HG02981 (cell line): ENCODE results near the gene HTR6.

Experiments used
- ATAC-seq: cut with Tn5 transposase; IDR thresholded peaks from one replicate; pipeline ENCODE4 v1.9.1; 2021; ENCODE audit warnings: mild to moderate bottlenecking, moderate library complexity; ENCODE audit not compliant: unreplicated experiment

HTR6 gene

DNA sequence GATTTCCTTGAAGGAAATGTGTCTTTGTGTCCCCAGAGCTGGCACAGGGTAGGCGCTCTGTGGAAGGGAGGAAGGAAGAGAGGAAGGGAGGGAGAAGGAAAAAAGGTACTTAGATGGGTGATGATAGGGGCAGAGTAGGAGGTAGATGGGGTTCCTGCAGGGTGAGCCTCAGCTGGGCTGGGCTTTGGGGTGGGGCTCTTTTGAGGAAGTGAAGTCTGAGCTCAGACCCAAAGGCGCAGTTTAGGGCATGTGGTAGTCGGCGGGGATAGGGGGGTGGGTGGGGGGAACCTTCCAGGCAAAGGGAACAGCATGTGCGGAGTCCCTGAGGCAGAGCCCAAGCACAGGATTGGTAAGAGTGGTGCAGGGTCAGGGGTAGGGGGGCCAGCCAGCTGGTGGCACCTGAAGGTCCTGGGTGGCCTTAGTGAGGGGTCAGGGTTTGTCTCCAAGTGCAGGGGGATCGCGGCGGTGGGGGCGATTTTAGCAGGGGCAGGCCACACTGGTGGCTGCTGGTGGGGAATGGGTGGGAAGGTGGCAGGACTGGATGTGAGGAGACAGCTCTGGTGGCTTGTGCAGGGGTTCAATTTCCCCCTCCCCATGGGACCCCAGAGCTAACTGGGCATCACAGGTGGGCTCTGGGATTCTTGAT, 8.4 kb upstream of the HTR6 start:
- no peak for ATAC-seq

DNA sequence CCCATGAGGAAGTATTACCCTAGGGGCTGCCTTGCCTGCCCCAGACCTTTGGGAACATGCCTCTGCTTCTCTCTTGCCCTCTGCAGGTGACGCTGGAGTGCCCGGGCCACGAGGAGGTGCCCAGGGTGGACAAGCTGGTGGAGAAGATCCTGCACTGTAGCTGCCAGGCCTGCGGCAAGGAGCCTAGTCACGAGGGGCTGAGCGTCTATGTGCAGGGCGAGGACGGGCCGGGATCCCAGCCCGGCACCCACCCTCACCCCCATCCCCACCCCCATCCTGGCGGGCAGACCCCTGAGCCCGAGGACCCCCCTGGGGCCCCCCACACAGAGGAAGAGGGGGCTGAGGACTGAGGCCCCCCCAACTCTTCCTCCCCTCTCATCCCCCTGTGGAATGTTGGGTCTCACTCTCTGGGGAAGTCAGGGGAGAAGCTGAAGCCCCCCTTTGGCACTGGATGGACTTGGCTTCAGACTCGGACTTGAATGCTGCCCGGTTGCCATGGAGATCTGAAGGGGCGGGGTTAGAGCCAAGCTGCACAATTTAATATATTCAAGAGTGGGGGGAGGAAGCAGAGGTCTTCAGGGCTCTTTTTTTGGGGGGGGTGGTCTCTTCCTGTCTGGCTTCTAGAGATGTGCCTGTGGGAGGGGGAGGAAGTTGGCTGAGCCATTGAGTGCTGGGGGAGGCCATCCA, 7.8 kb upstream of the HTR6 start:
- no peak for ATAC-seq

DNA sequence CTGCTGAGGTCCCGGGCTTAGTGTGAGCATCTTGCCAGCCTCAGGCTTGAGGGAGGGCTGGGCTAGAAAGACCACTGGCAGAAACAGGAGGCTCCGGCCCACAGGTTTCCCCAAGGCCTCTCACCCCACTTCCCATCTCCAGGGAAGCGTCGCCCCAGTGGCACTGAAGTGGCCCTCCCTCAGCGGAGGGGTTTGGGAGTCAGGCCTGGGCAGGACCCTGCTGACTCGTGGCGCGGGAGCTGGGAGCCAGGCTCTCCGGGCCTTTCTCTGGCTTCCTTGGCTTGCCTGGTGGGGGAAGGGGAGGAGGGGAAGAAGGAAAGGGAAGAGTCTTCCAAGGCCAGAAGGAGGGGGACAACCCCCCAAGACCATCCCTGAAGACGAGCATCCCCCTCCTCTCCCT, 7.2 kb upstream of the HTR6 start:
- no peak for ATAC-seq

DNA sequence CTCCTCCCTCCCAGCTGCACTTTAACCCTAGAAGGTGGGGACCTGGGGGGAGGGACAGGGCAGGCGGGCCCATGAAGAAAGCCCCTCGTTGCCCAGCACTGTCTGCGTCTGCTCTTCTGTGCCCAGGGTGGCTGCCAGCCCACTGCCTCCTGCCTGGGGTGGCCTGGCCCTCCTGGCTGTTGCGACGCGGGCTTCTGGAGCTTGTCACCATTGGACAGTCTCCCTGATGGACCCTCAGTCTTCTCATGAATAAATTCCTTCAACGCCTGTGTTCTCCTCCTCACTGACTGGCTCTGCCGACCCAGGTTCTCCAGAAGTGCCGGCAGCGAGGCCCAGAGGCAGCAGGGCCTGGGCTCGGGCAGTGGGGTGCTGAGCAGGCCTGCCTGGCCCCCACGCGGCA, 6.5 kb upstream of the HTR6 start:
- ATAC-seq, result no peak

DNA sequence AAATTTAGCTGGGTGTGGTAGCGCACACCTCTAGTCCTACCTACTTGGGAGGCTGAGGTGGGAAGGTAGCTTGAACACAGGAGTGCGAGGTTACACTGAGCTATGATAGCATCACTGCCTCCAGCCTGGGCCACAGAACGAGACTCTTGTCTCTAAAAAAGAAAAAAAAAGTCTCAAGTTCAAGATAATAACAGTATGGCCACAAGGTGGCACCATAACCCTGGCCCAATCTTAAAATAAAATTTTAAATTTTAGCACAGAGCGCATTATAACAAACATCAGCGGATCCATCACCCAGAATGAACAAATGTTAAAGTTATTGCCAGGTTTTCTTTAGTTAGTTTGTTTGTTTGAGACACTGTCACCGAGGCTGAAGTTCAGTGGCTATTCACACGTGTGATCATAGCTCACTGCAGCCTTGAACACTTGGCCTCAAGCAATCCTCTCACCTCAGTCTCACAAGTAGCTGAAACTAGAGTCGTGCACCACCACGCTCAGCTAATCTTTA, 2.9 kb upstream of the HTR6 start:
- ATAC-seq, result no peak

DNA sequence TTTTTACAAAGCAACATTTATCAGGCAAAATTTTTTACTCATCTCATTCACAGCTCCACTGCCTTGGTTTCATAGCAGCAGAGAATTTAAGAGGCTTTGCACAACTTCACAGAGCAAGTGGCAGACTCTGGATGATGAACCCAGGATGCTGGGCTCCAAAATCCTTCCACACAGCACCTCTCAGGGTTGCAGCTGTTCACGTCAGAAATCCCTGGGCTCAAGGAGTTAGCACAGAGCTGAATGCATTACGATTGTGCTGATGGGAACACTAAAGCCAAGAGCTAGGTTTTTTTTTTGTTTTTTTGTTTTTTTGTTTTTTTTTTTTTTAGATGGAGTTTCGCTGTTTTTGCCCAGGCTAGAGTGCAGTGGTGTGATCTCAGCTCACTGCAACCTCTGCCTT, 2.4 kb upstream of the HTR6 start:
- no peak for ATAC-seq

DNA sequence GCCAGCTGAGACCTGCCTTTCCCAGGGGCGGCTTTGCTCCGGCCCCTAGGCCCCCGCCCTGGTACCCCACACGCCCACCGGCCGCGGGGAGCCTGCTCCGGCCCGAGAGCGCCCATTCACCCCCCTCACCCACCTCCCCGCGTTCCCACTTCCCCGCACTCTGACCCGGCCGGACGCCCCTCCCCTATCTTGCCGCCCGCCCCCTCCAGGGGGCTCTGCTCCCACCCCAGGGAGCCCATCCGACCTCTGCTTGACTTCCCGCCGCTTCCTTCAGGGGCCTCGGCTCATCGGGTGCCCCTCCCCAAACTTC, 466 bp downstream of the HTR6 start:
- no peak for ATAC-seq

DNA sequence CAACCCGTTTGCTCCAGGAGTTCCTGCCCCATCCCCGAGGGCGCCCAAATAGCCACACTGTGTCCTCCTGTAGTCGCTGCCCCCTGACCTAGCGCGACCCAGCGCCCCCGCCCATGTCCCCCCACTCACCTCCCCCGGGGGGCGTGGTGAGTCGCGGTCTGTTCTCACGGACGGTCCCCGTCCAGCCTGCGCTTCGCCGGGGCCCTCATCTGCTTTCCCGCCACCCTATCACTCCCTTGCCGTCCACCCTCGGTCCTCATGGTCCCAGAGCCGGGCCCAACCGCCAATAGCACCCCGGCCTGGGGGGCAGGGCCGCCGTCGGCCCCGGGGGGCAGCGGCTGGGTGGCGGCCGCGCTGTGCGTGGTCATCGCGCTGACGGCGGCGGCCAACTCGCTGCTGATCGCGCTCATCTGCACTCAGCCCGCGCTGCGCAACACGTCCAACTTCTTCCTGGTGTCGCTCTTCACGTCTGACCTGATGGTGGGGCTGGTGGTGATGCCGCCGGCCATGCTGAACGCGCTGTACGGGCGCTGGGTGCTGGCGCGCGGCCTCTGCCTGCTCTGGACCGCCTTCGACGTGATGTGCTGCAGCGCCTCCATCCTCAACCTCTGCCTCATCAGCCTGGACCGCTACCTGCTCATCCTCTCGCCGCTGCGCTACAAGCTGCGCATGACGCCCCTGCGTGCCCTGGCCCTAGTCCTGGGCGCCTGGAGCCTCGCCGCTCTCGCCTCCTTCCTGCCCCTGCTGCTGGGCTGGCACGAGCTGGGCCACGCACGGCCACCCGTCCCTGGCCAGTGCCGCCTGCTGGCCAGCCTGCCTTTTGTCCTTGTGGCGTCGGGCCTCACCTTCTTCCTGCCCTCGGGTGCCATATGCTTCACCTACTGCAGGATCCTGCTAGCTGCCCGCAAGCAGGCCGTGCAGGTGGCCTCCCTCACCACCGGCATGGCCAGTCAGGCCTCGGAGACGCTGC, 1.1 kb downstream of the HTR6 start:
- ATAC-seq, result no peak

DNA sequence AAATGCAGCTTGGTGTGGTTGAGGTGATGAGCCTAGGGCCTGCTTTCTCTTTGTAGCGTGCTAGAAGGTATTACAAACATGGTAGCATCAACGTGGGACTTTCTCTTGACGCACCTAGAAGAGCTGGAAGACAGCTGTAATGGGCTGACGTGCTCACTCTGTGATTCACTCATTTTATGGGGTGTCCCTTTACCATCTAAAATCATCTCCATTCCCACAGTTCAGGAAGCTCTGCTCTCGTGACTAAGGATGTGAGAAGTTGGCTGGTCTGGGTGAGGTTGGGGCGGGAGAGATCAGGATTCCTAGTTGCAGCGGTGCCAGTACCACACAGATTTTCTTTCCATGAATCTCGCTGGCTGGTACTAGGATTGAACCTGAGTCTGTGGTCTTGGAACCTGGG, 4.2 kb downstream of the HTR6 start:
- no peak for ATAC-seq

DNA sequence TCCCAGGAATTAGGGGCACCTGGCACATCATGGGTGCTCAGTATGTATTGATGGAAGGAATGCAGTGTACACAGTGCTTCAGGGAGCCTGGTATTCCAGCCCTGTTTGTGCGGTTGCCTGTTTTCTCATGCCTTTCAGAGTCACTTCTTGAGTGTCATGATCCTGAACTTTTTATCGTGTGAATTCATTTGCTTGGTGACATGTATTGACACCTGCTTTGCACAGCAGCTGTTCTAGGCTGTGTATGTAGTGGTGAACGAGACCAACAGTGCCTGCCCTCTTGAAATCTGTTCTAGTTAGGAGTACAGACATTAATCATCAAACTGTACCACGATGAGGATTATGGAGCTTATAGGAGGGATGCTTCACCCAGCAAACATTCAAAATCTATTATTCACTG, 6.1 kb downstream of the HTR6 start:
- ATAC-seq, result no peak

DNA sequence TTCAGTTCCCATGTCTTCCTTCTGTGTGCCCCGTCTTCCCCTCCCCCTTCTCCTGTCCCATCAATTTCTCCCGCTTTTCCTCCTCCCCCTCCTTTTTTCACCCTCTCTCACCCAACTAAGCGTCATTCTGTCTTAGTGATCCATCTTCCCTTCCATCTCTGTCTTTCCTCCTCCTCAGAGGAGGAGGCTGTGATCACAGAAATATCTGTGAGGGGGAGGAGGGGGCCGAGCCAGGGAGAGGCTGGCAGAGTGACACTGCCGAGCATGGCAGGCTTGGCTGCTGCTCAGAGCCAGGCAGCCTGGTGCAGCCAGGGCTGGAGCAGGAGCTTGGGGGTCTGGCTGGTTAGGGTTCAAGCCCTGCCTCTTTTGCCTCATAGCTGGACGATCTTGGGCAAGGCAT, 7.6 kb downstream of the HTR6 start:
- ATAC-seq, result no peak

DNA sequence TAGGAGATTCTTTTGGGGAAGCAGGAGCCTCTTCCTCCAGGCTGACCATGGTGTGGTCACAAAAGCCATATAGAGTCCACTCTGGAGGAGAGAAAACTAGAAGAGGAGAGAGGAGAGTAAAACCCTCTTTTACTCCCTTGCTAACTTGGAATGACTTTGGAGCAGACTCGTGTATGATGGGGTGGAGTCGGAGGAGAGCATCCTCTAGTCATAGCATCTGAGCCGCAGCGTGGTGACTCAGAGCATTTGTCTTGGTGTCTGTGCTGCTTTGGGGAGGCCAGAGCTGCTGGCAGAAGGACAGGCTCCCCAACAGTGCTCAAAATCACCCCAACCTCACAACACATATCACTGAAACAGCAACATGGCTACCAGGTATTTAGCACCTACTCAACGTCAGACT, 11.1 kb downstream of the HTR6 start:
- ATAC-seq, result no peak

DNA sequence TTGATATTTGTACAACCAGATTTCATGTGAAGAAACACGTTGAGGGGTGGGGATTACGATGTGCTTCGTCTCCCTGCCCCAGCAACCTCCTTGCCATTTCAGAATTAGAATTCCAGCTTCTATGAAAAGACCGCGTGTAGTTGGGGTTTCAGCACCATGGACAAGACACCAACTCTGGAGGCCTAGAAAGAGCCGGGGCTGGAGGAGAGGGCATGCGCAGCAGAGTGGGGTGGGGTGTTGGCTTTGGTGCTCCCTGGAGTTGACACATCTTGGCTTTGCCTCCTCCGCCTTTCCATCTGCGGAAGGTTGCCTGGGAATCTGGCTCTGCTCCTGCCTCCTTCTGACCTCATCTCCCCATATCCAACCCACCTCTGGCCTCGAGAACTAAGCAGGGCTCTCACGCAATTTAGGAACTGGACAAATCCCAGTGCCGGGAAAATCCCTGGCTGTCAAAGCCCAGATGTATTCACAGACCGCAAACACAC, 11.8 kb downstream of the HTR6 start:
- ATAC-seq, result no peak

DNA sequence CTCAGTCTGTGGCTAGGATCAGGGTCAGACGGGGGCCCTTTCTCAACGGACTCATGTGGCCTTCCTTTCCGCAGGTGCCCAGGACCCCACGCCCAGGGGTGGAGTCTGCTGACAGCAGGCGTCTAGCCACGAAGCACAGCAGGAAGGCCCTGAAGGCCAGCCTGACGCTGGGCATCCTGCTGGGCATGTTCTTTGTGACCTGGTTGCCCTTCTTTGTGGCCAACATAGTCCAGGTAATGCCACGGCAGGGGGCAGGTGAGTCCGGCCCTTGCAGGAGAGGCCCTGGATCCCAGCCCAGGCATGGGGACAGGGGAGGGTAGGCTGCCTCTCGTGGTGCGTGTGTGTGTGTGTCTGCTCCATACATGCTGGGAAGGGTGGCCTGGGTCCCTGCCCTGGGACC, 13.8 kb downstream of the HTR6 start:
- no peak for ATAC-seq

DNA sequence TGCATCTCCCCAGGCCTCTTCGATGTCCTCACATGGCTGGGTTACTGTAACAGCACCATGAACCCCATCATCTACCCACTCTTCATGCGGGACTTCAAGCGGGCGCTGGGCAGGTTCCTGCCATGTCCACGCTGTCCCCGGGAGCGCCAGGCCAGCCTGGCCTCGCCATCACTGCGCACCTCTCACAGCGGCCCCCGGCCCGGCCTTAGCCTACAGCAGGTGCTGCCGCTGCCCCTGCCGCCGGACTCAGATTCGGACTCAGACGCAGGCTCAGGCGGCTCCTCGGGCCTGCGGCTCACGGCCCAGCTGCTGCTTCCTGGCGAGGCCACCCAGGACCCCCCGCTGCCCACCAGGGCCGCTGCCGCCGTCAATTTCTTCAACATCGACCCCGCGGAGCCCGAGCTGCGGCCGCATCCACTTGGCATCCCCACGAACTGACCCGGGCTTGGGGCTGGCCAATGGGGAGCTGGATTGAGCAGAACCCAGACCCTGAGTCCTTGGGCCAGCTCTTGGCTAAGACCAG, 14.3 kb downstream of the HTR6 start:
- no peak for ATAC-seq

DNA sequence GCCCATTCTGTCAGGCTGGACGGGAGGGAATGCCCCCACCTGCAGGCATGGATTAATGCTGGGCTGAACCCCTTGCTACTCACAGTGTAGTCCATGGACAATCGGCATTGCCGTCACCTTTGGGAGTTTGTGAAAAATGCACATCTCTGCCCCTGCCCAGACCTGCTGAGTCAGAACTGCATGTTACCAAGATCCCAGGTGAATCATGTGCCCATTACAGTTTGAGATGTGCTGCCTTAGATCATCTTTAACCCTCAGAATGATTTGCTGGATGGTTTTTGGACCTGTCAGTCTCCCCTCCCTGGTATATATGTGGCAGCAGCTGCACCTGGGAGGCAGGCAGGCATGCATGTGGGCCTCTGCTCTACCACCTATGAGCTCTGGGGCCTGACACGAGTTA, 15.0 kb downstream of the HTR6 start:
- no peak for ATAC-seq

DNA sequence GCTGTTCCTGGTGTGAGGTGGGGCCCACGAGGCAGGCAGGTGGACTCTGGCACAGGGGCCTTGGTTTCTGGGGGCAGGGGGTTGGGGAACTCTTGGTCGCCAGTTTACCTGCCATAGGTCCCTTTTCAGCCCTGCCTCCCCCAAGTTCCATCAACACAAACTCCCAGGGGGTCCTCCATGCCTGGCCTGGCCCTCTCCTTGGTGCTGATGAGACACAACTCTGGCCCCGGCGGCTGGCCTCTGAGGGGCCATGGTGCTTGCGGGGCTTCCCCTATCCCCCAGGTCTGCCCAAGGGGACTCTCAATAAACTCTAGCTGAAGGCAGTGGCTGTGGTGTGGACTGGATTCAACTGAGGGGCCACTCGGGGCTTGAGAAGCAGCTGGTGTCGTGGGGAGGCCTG, 16.0 kb downstream of the HTR6 start:
- no peak for ATAC-seq

DNA sequence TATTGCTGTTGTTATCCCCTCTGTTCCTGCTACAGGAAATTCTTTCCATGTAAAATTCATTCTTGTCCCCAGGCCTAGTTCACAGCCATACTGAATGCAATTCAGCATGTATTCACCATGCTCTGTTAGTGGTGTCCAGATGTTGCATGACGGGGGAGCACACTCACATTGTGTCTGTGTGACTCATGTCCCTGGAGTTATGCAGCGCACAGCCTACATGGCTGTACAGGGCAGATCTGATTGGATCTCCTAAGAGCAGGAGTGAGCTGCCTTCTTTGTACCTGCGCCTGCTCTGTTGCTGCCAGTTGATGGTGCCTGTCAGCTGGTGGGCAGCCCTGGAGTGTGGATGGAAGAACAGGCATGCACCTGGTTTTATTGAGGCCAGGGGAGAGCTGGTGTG, 17.6 kb downstream of the HTR6 start:
- no peak for ATAC-seq

DNA sequence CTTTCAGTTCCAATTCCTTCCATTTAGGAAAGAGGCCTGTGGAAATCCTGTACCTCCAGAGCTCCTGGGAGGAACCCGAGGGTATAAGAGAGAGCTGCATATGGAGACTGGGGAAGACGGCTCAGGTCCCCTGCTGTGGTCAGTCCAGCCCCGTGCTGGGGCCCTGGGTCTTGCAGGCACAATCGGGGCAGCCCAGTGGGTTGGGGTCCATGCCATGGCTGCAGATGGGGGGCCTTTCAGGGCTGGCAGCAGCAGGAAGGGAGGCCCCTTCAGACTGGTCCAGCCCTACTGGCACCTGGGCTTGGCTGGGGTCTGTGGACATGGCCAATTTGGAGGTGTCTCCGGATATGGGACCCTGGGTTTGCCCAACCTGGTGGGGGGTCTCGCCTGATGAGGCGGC, 18.2 kb downstream of the HTR6 start:
- ATAC-seq, result no peak

DNA sequence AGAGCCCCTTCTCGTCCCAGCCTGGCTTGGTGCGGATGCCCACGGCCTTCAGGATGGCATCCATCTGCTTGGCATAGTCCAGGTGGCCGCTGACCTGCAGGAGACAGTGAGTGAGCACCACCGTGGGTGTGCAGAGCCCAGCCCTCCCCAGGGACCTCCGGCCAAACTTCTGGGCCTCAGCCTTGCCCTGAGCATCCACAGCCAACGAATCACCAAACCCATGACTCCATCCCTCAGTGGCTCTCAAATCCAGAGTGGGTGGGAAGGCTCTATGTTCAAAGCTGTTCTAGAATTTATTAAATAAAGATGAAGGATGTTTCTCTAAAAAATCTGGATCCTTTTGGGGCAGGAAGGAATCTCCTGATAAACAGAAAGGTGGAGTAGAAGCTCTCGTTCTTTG, 18.7 kb downstream of the HTR6 start:
- ATAC-seq, result no peak

DNA sequence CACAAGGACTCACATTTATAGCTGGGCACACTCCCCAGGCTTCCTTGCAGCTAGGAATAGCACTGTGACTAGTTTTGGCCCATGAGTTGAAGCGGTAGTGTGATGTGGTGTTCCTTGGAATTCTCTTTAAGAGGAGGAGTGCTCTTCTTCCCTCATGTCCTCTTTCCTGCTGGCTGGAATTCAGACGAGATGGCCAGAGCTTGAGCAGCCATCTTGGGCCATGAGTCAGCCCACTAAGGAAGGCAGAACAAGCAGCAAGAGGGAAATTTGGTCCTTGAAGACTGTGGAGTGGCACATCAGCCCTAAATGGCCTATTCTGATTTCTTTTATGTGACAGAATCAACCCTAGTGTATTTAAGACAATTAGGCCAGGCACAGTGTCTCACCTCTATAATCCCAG, 20.0 kb downstream of the HTR6 start:
- no peak for ATAC-seq

DNA sequence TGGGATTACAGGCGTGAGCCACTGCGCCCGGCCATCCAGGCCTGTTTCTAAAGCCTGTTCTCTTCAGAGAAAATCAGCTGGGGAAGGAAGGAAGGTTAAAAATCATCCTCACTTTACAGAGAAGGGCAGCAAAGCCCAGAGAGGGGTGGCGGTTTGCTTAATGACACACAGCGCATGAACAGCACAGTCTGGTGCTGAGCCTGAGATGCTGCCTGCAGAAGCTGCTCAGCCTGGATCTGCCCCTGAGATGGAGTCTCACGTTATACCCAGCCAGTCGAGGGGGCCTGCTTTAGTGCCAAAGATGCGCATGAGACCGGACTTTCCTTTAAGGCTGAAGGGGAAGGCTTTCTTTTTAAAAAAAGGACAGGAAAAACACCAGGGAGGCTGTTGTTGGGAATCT, 21.3 kb downstream of the HTR6 start:
- no peak for ATAC-seq
